ENCODE data around the gene AMER3. TPM values are rescaled to one million over a fixed set of nuclear protein-coding genes. Genes with fewer than 3 reads are reported as not detected.
"Not testable (repeated sequence)": the region's sequence is repeated elsewhere in the genome, so short reads cannot be mapped to it uniquely, and the experiment has no call there.

Gene AMER3
- total and polyA plus RNA-seq, 2 of the 8 experiments (the other 6 are each of a cell fraction or from before 2014, with no cell fraction given), result 0.15 to 0.19 TPM

DNA sequence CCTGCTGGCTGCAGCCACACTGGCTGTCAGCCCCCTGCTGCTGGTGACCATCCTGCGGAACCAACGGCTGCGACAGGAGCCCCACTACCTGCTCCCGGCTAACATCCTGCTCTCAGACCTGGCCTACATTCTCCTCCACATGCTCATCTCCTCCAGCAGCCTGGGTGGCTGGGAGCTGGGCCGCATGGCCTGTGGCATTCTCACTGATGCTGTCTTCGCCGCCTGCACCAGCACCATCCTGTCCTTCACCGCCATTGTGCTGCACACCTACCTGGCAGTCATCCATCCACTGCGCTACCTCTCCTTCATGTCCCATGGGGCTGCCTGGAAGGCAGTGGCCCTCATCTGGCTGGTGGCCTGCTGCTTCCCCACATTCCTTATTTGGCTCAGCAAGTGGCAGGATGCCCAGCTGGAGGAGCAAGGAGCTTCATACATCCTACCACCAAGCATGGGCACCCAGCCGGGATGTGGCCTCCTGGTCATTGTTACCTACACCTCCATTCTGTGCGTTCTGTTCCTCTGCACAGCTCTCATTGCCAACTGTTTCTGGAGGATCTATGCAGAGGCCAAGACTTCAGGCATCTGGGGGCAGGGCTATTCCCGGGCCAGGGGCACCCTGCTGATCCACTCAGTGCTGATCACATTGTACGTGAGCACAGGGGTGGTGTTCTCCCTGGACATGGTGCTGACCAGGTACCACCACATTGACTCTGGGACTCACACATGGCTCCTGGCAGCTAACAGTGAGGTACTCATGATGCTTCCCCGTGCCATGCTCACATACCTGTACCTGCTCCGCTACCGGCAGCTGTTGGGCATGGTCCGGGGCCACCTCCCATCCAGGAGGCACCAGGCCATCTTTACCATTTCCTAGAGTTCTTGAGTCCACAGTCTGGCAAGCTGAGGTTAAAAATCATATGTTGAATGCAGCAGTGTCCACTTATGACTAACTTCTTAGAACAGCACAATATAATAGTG is 25.7 kb upstream of the AMER3 start (continued):
- TF ChIP-seq ZNF274 (IDR thresholded peaks at IDR 0.05; ENCODE audit: borderline replicate concordance, extremely low read depth, low read length), result no peak
- no peak for TF ChIP-seq TAF1 (IDR thresholded peaks at IDR 0.05; ENCODE audit: low read depth, low read length)
- no peak for TF ChIP-seq POLR2A (IDR thresholded peaks at IDR 0.05; ENCODE audit: control extremely low read depth in 1 of 2, low read depth in 2 of 2, low read length in 2 of 2)
- no peak for TF ChIP-seq CHD1 (IDR thresholded peaks at IDR 0.05; ENCODE audit: low read depth, low read length)
- no peak for TF ChIP-seq MAFK (IDR thresholded peaks at IDR 0.05; ENCODE audit: low read depth, low read length)
- no peak for TF ChIP-seq SIX5 (IDR thresholded peaks at IDR 0.05; ENCODE audit: low read depth, low read length)
- TF ChIP-seq CBX5 (IDR thresholded peaks at IDR 0.05; ENCODE audit: low read depth, low read length), result no peak
- TF ChIP-seq BRCA1 (IDR thresholded peaks at IDR 0.05; ENCODE audit: low read depth, low read length), result no peak
- TF ChIP-seq, protein P1, sequence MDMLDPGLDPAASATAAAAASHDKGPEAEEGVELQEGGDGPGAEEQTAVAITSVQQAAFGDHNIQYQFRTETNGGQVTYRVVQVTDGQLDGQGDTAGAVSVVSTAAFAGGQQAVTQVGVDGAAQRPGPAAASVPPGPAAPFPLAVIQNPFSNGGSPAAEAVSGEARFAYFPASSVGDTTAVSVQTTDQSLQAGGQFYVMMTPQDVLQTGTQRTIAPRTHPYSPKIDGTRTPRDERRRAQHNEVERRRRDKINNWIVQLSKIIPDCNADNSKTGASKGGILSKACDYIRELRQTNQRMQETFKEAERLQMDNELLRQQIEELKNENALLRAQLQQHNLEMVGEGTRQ (IDR thresholded peaks at IDR 0.05; ENCODE audit: low read length), result no peak
- TF ChIP-seq HDAC2 (IDR thresholded peaks at IDR 0.05; ENCODE audit: borderline replicate concordance in 1 of 2, low read depth in 2 of 2, low read length in 2 of 2), result no peak

DNA sequence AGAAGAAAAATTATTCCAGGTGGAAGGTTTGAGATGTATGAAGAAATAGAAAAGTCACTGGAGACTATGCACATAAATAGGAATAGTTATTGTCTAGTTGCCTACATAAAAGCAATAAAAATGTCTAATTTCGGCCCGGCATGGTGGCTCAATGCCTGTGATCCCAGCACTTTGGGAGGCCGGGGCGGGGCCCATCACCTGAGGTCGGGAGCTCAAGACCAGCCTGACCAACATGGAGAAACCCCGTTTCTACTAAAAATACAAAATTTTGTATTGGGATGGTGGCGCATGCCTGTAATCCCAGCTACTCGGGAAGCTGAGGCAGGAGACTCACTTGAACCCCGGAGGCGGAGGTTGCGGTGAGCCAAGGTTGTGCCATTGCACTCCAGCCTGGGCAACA is 23.1 kb upstream of the AMER3 start:
- H3K4me3 ChIP-seq (ENCODE audit: extremely low read depth in 1 of 4, insufficient read depth in 2 of 4, low read depth in 3 of 4, low read length in 4 of 4); H4K5ac ChIP-seq (ENCODE audit: insufficient read length, low read depth, low read length); H3K23ac ChIP-seq (ENCODE audit: insufficient read length); H2BK20ac ChIP-seq (ENCODE audit: low read length); H2BK15ac ChIP-seq (ENCODE audit: low read length); H4K91ac ChIP-seq (replicated peaks; ENCODE audit: insufficient read length, low read length); H2BK120ac ChIP-seq (replicated peaks; ENCODE audit: low read depth, low read length); H3K4me1 ChIP-seq (replicated peaks in 1 of 4; ENCODE audit: control insufficient read depth in 3 of 4, insufficient read depth in 4 of 4, low read length in 3 of 4); H3K79me2 ChIP-seq (ENCODE audit: control insufficient read depth in 1 of 2, insufficient read depth in 2 of 2, low read length in 2 of 2); H2AK5ac ChIP-seq (ENCODE audit: low read depth, low read length); H3K4me2 ChIP-seq (ENCODE audit: insufficient read depth in 1 of 2, low read depth in 2 of 2, low read length in 2 of 2); H3K23me2 ChIP-seq (ENCODE audit: low read depth, low read length); H2BK12ac ChIP-seq (ENCODE audit: low read depth, low read length); FAIRE-seq; H2AFZ ChIP-seq (ENCODE audit: low read length); H3K4ac ChIP-seq (replicated peaks; ENCODE audit: insufficient read length, low read depth, low read length); H4K8ac ChIP-seq (ENCODE audit: extremely low read depth, insufficient read depth, low read length); H4K20me1 ChIP-seq (replicated peaks in 1 of 2; ENCODE audit: control insufficient read depth in 1 of 2, insufficient read depth in 2 of 2, low read length in 2 of 2); H2BK5ac ChIP-seq (ENCODE audit: low read depth, low read length); H3K9me3 ChIP-seq (ENCODE audit: insufficient read depth in 2 of 2, low read depth in 1 of 2, low read length in 1 of 2); DNase-seq (ENCODE audit: low read depth in 1 of 2, low spot score in 2 of 2); CTCF ChIA-PET (ENCODE audit: partially characterized antibody); H3K56ac ChIP-seq (replicated peaks; ENCODE audit: insufficient read length, low read depth, low read length); H3K14ac ChIP-seq (ENCODE audit: insufficient read length); H3K36me3 ChIP-seq (ENCODE audit: control insufficient read depth in 2 of 4, insufficient read depth in 4 of 4, low read length in 3 of 4); H3K9ac ChIP-seq (replicated peaks in 1 of 4; ENCODE audit: extremely low read depth in 1 of 4, low read depth in 3 of 4, low read length in 3 of 4); POLR2A ChIA-PET (ENCODE audit: partially characterized antibody); H3K27ac ChIP-seq (ENCODE audit: low read depth, low read length); H3K79me1 ChIP-seq (ENCODE audit: low read depth, low read length); H3K18ac ChIP-seq (ENCODE audit: extremely low read depth, low read length); H3K27me3 ChIP-seq (replicated peaks in 1 of 4; ENCODE audit: control insufficient read depth in 3 of 4, extremely low read depth in 1 of 4, insufficient read depth in 3 of 4, low read length in 3 of 4): not testable (repeated sequence)
- 89% methylated on average over 11 of the region's 11 CpGs; no CpG with 5 or more reads in 1 of the 2 experiments for WGBS, 2 experiments (ENCODE audit: extremely low coverage in 1 of 2, insufficient coverage in 1 of 2, insufficient read length in 1 of 2, insufficient replicate concordance in 2 of 2, low coverage in 1 of 2, low lambda C conversion rate in 2 of 2, missing lambda C conversion rate in 1 of 2)

All from H1 (cell line).